GM12891 (cell line): ENCODE data around the gene CAPN2.

Experiments
- PAX5 ChIP-seq: IDR thresholded peaks from 2 replicates; pipeline ENCODE4 v1.6.1; 2011; ENCODE audit warnings: low read length, moderate library complexity, mild to moderate bottlenecking; ENCODE audit not compliant: insufficient read depth, severe bottlenecking
- POLR2A ChIP-seq: IDR thresholded peaks from 2 replicates; pipeline ENCODE4 v1.6.1; 2011; ENCODE audit warnings: low read depth, low read length, control low read depth
- POLR2AphosphoS5 ChIP-seq: IDR thresholded peaks from 2 replicates; pipeline ENCODE4 v1.6.1; 2011; ENCODE audit warnings: low read depth, low read length, control low read depth
- SPI1 ChIP-seq: IDR thresholded peaks from 2 replicates; pipeline ENCODE4 v1.6.1; 2011; ENCODE audit warnings: low read depth, low read length, control low read depth
- TAF1 ChIP-seq: IDR thresholded peaks from 2 replicates; pipeline ENCODE4 v1.6.1; 2011; ENCODE audit warnings: low read depth, low read length, control low read depth

GRCh38 chr1:223750730-223751570, 38.6 kb downstream of the CAPN2 start:
- TF ChIP-seq POLR2A (no peak), TAF1 (no peak), SPI1 (no peak), PAX5 (no peak), POLR2AphosphoS5 (no peak)
